HCT116 (cell line): ENCODE data around the gene FES. TPM values are rescaled to one million over a fixed set of nuclear protein-coding genes. Genes with fewer than 3 reads are reported as not detected.

Source experiments
- ATAC-seq: fragments of 200-7000 bp; cut with Tn5 transposase; 2 replicates; pipeline ENCODE4 v1.9.1; 2020; ENCODE audit warnings: mild to moderate bottlenecking, moderate library complexity
- BruUV-seq: library from RNA; stranded (reverse); fragments of 400-500 nt; replicated peaks from 2 replicates; lab custom pipeline; 2021; lab: Mats Ljungman, UMichigan
- CTCF ChIA-PET: fragments of 300-600 bp; sonication (Branson Sonifier 250); formaldehyde crosslinking; loops from one replicate; lab custom pipeline; 2021; ENCODE audit warnings: antibody characterized with exemption; lab: Charles Lee
- POLR2A ChIA-PET: fragments of 300-600, 350-600 bp; sonication (Branson Sonifier 250); formaldehyde crosslinking; loops from one replicate; lab custom pipeline; 2021; ENCODE audit warnings: antibody characterized with exemption; lab: Charles Lee
- RAD21 ChIA-PET, 2 experiments: fragments of 300-600 bp; sonication (Branson Sonifier 250); formaldehyde crosslinking; loops; one replicate each; lab custom pipeline; 2023; ENCODE audit warnings: low total read pairs in 2 of 2; ENCODE audit not compliant: uncharacterized antibody in 2 of 2, unreplicated experiment in 2 of 2, low non-redundant PET in 1 of 2; lab: Charles Lee
- DNase-seq: peaks from one replicate; pipeline ENCODE4 v3.0.0-alpha.2; 2010; ENCODE audit warnings: low read depth, low spot score
- H2AFZ ChIP-seq: fragments of 200-600 bp; shearing (Covaris generic), sonication (generic); 2 replicates; pipeline ENCODE4 v1.6.1; 2017; ENCODE audit warnings: low read depth, mixed run types, mixed read lengths, antibody characterized with exemption, low read length; ENCODE audit not compliant: poor library complexity, severe bottlenecking
- H3K27ac ChIP-seq: 2 replicates; pipeline ENCODE4 v1.5.1; 2012; ENCODE audit warnings: low read depth, low read length
- H3K27me3 ChIP-seq: fragments of 200-600 bp; sonication (generic); 2 replicates; pipeline ENCODE4 v1.6.1; 2016; ENCODE audit warnings: mixed run types, low read length, mixed read lengths; ENCODE audit not compliant: insufficient read depth
- H3K36me3 ChIP-seq, 2 experiments: fragments of 200-500 bp in 1 of 2; fragments of 200-600 bp in 1 of 2; sonication (Bioruptor generic) in 1 of 2; sonication (generic) in 1 of 2; 2 replicates each; pipeline versions ENCODE4 v1.5.1 to v1.6.1; 2014 to 2016; ENCODE audit warnings: low read length in 2 of 2, inconsistent platforms in 1 of 2, mixed read lengths in 1 of 2, mixed run types in 1 of 2; ENCODE audit not compliant: insufficient read depth in 2 of 2, control insufficient read depth in 1 of 2
- H3K4me1 ChIP-seq, 2 experiments: fragments of 200-600 bp in 1 of 2; sonication (generic) in 1 of 2; 2 replicates each; pipeline versions ENCODE4 v1.5.1 to v1.6.1; 2012 to 2017; ENCODE audit warnings: low read length in 2 of 2, inconsistent platforms in 1 of 2, mild to moderate bottlenecking in 1 of 2, mixed read lengths in 1 of 2, mixed run types in 1 of 2, moderate library complexity in 1 of 2; ENCODE audit not compliant: insufficient read depth in 2 of 2, control insufficient read depth in 1 of 2
- H3K4me2 ChIP-seq: fragments of 200-600 bp; sonication (generic); 2 replicates; pipeline ENCODE4 v1.6.1; 2017; ENCODE audit warnings: mixed run types, low read length, mixed read lengths
- H3K4me3 ChIP-seq, 2 experiments: fragments of 200-600 bp in 1 of 2; sonication (generic) in 1 of 2; replicated peaks in 1 of 2; 2 replicates each; pipeline ENCODE4 v1.5.1; 2011 to 2016; ENCODE audit warnings: low read length in 2 of 2, control low read depth in 1 of 2, low read depth in 1 of 2, mild to moderate bottlenecking in 1 of 2, mixed read lengths in 1 of 2, mixed run types in 1 of 2
- H3K79me2 ChIP-seq: fragments of 200-600 bp; sonication (generic); 2 replicates; pipeline ENCODE4 v1.6.1; 2017; ENCODE audit warnings: mild to moderate bottlenecking, mixed run types, low read length, moderate library complexity, mixed read lengths; ENCODE audit not compliant: insufficient read depth
- H3K9ac ChIP-seq: fragments of 200-600 bp; sonication (generic); 2 replicates; pipeline ENCODE4 v1.6.1; 2016; ENCODE audit warnings: low read length, mixed read lengths
- H3K9me2 ChIP-seq: fragments of 200-600 bp; sonication (generic), shearing (Covaris generic); 2 replicates; pipeline ENCODE4 v1.6.1; 2017; ENCODE audit warnings: mixed run types, mild to moderate bottlenecking, moderate library complexity; ENCODE audit not compliant: insufficient read depth
- H3K9me3 ChIP-seq, 2 experiments: fragments of 200-500 bp in 1 of 2; fragments of 200-600 bp in 1 of 2; sonication (Bioruptor generic) in 1 of 2; sonication (generic) in 1 of 2; 2 replicates each; pipeline ENCODE4 v1.6.1; 2014 to 2017; ENCODE audit warnings: low read length in 2 of 2, mixed read lengths in 2 of 2, inconsistent platforms in 1 of 2, low read depth in 1 of 2, mild to moderate bottlenecking in 1 of 2, mixed run types in 1 of 2, moderate library complexity in 1 of 2; ENCODE audit not compliant: control insufficient read depth in 1 of 2, insufficient read depth in 1 of 2
- H4K20me1 ChIP-seq: fragments of 200-600 bp; sonication (generic), shearing (Covaris generic); 2 replicates; pipeline ENCODE4 v1.6.1; 2017; ENCODE audit warnings: mixed run types, mild to moderate bottlenecking, moderate library complexity; ENCODE audit not compliant: insufficient read depth
- CEBPB ChIP-seq: IDR thresholded peaks from 2 replicates; pipeline ENCODE4 v1.6.1; 2012; ENCODE audit warnings: low read depth
- CTCF ChIP-seq, 3 experiments: fragments of 200-600 bp in 1 of 3; sonication (generic) in 1 of 3; IDR thresholded peaks in 2 of 3; conservative IDR thresholded peaks in 1 of 3; 2 replicates each; pipeline ENCODE4 v1.5.1; 2012 to 2017; ENCODE audit warnings: low read depth in 2 of 3, low read length in 2 of 3, antibody characterized with exemption in 1 of 3, borderline replicate concordance in 1 of 3, control low read depth in 1 of 3, mild to moderate bottlenecking in 1 of 3, mixed read lengths in 1 of 3, mixed run types in 1 of 3, moderate library complexity in 1 of 3; ENCODE audit not compliant: insufficient read depth in 1 of 3
- EGR1 ChIP-seq: IDR thresholded peaks from 2 replicates; pipeline ENCODE4 v1.6.1; 2012; ENCODE audit warnings: low read depth
- RAD21 ChIP-seq: IDR thresholded peaks from 2 replicates; pipeline ENCODE4 v1.6.1; 2012; ENCODE audit warnings: low read depth, mild to moderate bottlenecking
- ZBTB33 ChIP-seq: IDR thresholded peaks from 2 replicates; pipeline ENCODE4 v1.6.1; 2011; ENCODE audit warnings: mild to moderate bottlenecking, low read length, moderate library complexity; ENCODE audit not compliant: insufficient replicate concordance; ENCODE audit errors: extremely low read depth
- intact Hi-C: fragments of 100-400 bp; cut with micrococcal nuclease; formaldehyde crosslinking; loops from 2 replicates; pipeline ENCODE4 v1.10.0; 2022
- total RNA-seq: library from RNA; stranded (reverse); gene quantifications from one replicate; pipeline ENCODE4 v1.2.1, GENCODE V29; 2021; ENCODE audit not compliant: unreplicated experiment

The FES gene
- total RNA-seq, 1 experiment from 2014 or later = 5.3 TPM

- no peak overlapping the region for H3K9ac ChIP-seq
- no peaks in the 10 kb centered on the region for H3K36me3 ChIP-seq
- no peaks in the 10 kb centered on the region for H3K9me2 ChIP-seq
- CTCF ChIA-PET = no interaction called here
- no peak for TF ChIP-seq EGR1
- no peak for TF ChIP-seq CTCF (IDR thresholded peaks at IDR 0.05 in 2 of 3, conservative IDR thresholded peaks at IDR 0.05 in 1 of 3; ENCODE audit: borderline replicate concordance in 1 of 3, insufficient read depth in 1 of 3, low read depth in 2 of 3, low read length in 2 of 3)
- no peak for TF ChIP-seq CEBPB
- no peak for TF ChIP-seq ZBTB33
- no peak for TF ChIP-seq RAD21
- TF ChIP-seq, all 23 proteins: peak for 0
- Histone ChIP-seq H2AFZ (no peak overlapping the region), H3K79me2 (peaks cover 7% of the 10 kb centered on the region; the same call in 1 of the 2 replicates), H3K27ac (no peak overlapping the region), H4K20me1 (no peaks in the 10 kb centered on the region), H3K27me3 (no peaks in the 10 kb centered on the region), H3K4me2 (no peak overlapping the region), H3K4me1 (peaks cover 37 to 63% of the 10 kb centered on the region in 2 experiments), H3K9me3 (no peaks in the 10 kb centered on the region), H3K4me3 (no peak overlapping the region)
- no peak for DNase-seq
- ChIA-PET RAD21 (no interaction called here), POLR2A (no interaction called here)
- ATAC-seq = no peak
- intact Hi-C loops = no loop called here
- no TSS peak for BruUV-seq
Measured at GRCh38 chr15:90865702-90866101, 18.6 kb upstream of the FES start.
